Activated CD4-positive, alpha-beta memory T cell treated with anti-CD3 and anti-CD28 coated beads, Interleukin-2, amount 10 ng/mL, durations not matched to agents 7 days and 5 days (primary cell): ENCODE results near the gene MYO3B. TPM values are rescaled to one million over a fixed set of nuclear protein-coding genes. Genes with fewer than 3 reads are reported as not detected.

Experiments used
- CTCF ChIA-PET: fragments of 350-600 bp; sonication (Branson Sonifier 250); formaldehyde crosslinking; loops from one replicate; lab custom pipeline; 2021; ENCODE audit warnings: antibody characterized with exemption, inconsistent platforms; lab: Charles Lee
- POLR2A ChIA-PET: fragments of 350-600 bp; sonication (Branson Sonifier 250); formaldehyde crosslinking; loops from one replicate; lab custom pipeline; 2021; ENCODE audit warnings: antibody characterized with exemption; lab: Charles Lee
- DNase-seq: peaks from one replicate; pipeline ENCODE4 v3.0.0-alpha.2; 2020
- H3K27ac Mint-ChIP-seq: one replicate; pipeline ENCODE4 v1.8.0; 2021; ENCODE audit warnings: mild to moderate bottlenecking, mixed read lengths
- H3K27me3 Mint-ChIP-seq: one replicate; pipeline ENCODE4 v1.8.0; 2021; ENCODE audit warnings: mixed read lengths
- H3K36me3 Mint-ChIP-seq: one replicate; pipeline ENCODE4 v1.8.0; 2021; ENCODE audit warnings: low read depth, mixed read lengths
- H3K4me1 Mint-ChIP-seq: one replicate; pipeline ENCODE4 v1.8.0; 2021; ENCODE audit warnings: mixed read lengths
- H3K4me3 Mint-ChIP-seq: one replicate; pipeline ENCODE4 v1.8.0; 2021; ENCODE audit warnings: mild to moderate bottlenecking, mixed read lengths
- H3K9me3 Mint-ChIP-seq: one replicate; pipeline ENCODE4 v1.8.0; 2021; ENCODE audit warnings: mixed read lengths
- total RNA-seq, 2 experiments: library from RNA; stranded (reverse); gene quantifications; one replicate each; pipeline ENCODE4 v1.2.3, GENCODE V29; 2021

The MYO3B gene
- total RNA-seq, 2 experiments from 2014 or later, result 0.18 to 0.38 TPM

DNA sequence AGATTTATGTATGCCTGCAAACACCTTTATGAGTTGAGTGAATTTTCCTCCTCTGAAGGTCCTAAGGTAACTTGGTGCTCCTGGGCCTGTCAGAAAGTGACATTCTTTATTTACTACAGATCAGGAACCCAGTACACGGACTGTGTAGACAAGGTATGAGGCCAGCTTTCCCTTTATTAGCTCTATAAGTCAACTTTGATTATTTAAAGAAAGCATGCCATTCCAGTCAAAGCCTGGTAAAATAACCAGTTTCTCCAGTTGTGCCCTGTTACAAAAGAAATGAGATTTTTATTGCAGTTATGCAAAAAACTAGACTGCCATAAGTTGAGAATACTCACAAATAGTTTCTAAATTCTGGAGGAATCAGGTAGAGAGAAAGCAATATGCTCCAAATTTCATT is 271.1 kb downstream of the MYO3B start:
- ChIA-PET POLR2A (no interaction called here), CTCF (interaction anchor here (2.0 kb wide), 1 partner anchor 40 kb away, joined by 5 read pairs; no protein-coding TSS in a partner anchor)
- Mint-ChIP-seq H3K36me3 (no peaks in the 10 kb centered on the region), H3K4me3 (no peak overlapping the region), H3K4me1 (no peaks in the 10 kb centered on the region), H3K9me3 (no peaks in the 10 kb centered on the region), H3K27ac (no peak overlapping the region), H3K27me3 (peaks cover 7% of the 10 kb centered on the region)
- no peak for DNase-seq

DNA sequence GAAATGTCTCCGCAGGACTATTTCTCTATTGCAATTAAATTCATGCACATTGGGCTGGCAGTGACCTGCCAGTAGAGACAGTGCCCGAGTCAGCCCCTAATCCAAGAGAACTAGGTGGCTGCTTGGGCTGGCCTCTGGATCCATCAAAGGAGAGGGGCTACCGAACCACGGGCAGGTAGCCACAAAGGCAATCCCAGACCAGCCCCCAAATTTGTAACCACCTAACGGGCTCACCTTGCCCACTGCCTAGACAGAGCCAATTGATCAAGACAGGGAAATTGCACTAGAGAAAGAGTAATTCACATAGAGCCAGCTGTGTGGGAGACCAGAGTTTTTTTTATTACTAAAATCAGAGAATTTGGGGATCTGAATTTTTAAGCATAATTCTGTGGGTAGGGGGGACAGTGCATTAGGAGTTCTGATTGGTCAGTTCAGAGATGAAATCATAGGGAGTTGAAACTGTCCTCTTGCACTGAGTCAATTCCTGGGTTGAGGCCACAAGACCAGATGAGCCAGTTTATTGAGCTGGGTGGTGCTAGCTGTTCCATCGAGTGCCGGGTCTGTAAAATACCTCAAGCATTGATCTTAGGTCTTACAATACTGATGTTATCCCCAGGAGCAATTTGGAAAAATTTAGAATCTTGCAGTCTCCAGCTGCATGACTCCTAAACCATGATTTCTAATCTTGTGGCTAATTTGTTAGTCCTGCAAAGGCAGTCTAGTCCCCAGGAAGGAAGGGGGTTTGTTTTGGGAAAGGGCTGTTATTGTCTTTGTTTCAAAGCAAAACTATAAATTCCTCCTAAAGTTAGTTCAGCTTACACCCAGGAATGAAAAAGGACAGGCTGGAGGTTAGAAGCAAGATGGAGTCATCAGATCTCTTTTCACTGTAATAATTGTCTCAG is 276.8 kb downstream of the MYO3B start:
- H3K36me3 Mint-ChIP-seq, result no peaks in the 10 kb centered on the region
- H3K9me3 Mint-ChIP-seq, result no peaks in the 10 kb centered on the region
- peaks cover 3% of the 10 kb centered on the region for H3K27me3 Mint-ChIP-seq
- no peak for DNase-seq
- no peak overlapping the region for H3K27ac Mint-ChIP-seq
- POLR2A ChIA-PET, result no interaction called here
- CTCF ChIA-PET, result no interaction called here
- H3K4me3 Mint-ChIP-seq, result no peak overlapping the region
- H3K4me1 Mint-ChIP-seq, result no peaks in the 10 kb centered on the region

DNA sequence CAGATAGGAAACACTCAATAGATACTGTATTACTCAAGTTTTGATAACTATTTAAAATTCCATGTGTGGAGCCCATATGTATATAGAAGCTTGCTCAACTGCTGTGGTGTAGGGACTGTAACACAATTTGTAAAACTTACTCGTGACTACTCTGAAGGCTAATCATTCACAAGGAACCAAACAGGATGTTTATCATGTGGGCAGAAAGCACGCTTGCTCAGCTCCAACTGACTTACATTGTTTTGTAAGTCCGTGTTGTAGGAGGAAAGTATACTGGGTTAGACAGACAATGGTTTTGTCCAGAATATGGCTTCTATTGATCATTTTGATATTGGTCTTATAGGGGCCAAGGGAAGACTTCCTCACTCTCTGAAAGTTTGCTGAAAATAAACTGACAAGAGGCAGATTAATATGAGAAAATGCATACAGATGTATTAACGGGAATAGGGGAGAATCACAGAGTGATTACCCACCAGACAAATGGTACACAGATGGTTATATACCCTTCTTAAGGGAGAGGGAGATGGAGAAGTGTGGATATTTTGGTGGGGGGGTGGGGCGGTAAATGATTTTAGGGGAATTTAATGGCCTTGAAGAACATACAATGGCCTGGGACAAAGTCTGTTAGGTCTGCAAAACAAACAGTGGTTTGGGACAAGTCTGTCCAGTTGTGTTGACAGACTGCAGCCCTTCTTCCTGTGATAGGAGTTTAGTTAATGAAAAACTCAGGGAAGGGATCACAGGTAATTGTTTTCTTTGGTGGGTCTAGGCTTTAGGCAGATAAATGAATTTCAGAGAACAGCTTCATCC is 277.9 kb downstream of the MYO3B start:
- ChIA-PET CTCF (no interaction called here), POLR2A (no interaction called here)
- Mint-ChIP-seq H3K36me3 (no peaks in the 10 kb centered on the region), H3K9me3 (no peaks in the 10 kb centered on the region), H3K4me1 (no peaks in the 10 kb centered on the region), H3K4me3 (no peak overlapping the region), H3K27me3 (peaks cover 2% of the 10 kb centered on the region), H3K27ac (no peak overlapping the region)
- DNase-seq, result no peak

DNA sequence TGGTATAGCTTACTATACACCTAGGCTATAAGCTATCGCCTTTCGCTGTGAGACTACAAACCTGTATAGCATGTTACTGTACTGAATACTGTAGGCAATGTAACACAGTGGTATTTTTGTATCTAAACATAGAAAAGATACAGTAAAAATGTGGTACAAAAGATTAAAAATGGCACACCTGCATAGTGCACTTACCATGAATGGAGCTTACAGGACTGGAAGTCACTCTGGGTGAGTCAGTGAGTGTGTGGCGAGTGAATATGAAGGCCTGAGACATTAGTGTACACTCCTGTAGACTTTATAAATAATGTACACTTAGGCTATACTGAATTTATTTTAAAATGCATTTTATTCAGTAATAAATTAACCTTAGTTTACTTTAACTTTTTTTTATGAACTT is 279.0 kb downstream of the MYO3B start:
- no peak overlapping the region for H3K4me3 Mint-ChIP-seq
- H3K27me3 Mint-ChIP-seq, result no peaks in the 10 kb centered on the region
- POLR2A ChIA-PET, result no interaction called here
- H3K9me3 Mint-ChIP-seq, result no peaks in the 10 kb centered on the region
- no peaks in the 10 kb centered on the region for H3K36me3 Mint-ChIP-seq
- DNase-seq, result no peak
- H3K27ac Mint-ChIP-seq, result no peak overlapping the region
- H3K4me1 Mint-ChIP-seq, result no peaks in the 10 kb centered on the region
- CTCF ChIA-PET, result no interaction called here

DNA sequence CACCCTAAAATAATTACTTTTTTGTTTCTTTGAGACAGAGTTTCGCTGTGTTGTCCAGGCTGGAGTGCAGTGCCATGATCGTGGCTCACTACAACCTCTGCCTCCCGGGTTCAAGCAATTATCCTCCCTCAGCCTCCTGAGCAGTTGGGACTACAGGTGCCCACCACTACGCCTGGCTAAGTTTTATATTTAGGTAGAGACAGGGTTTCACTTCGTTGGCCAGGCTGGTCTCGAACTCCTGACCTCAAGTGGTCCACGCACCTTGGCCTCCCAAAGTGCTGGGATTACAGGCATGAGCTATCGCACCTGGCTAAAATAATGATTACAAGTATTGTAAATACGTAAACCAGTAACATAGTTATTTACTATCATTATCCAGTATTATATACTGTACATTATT is 279.8 kb downstream of the MYO3B start:
- Mint-ChIP-seq H3K9me3 (no peaks in the 10 kb centered on the region), H3K36me3 (no peaks in the 10 kb centered on the region), H3K27ac (no peak overlapping the region), H3K4me3 (no peak overlapping the region), H3K4me1 (no peaks in the 10 kb centered on the region), H3K27me3 (peaks cover 3% of the 10 kb centered on the region)
- ChIA-PET POLR2A (no interaction called here), CTCF (no interaction called here)
- no peak for DNase-seq

DNA sequence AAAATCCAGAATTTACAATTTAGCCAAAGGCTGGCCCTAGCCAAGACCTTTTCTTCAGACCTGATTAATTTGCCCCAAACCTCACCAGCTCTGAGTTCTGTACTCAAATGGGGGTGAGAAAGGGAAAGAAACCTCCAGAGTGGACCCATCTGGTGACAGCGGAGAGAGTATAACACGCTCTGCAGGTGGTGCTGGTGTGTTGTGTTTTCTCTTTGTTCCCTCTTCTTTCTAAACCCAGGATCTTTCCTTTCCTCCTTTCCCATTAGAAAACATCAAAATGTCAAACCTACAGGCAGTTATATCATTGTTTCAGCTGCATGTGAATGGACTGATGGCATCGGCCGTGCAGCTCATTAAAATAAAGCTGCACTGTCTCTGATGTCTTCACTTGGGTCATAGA is 283.9 kb downstream of the MYO3B start:
- Mint-ChIP-seq H3K4me3 (no peak overlapping the region), H3K36me3 (no peaks in the 10 kb centered on the region), H3K4me1 (no peaks in the 10 kb centered on the region), H3K9me3 (no peaks in the 10 kb centered on the region), H3K27ac (no peak overlapping the region), H3K27me3 (peaks cover 3% of the 10 kb centered on the region)
- DNase-seq, result no peak
- ChIA-PET POLR2A (no interaction called here), CTCF (no interaction called here)

DNA sequence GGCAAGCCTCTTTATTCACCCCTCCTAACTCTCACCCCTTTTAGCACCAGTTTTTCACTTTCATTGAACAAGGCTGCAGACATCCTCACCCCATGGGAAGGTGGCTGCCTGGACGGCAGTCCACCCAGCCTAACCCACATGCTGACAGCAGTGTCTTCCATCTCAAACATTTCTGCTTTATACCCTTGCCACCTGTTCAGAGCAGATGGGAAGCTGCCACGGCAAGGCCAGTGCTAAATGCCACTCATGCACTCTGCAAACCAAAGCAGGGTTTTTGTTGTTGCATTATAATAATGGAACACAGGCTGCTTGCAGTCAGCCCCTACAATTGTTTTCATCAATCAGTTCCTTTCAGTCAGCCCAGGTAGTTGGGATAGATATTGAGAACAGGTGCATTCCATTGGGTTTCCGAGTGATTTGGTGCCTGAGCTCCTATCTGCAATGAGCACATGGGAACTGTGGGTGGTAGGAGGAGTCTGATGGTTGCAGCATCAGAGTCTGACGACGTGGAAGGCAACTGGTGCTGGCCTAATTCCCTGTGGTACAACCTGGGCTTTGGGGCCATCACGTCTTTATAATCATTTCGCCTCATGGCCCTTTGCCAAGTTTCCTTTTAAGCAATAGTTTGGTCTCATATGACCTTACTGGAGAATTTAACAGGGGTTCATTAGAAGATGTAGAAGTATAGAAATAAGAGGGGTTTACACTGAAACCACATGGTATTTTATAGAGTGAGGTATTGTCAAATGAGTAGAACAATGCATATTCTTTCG is 284.7 kb downstream of the MYO3B start:
- ChIA-PET CTCF (no interaction called here), POLR2A (no interaction called here)
- H3K36me3 Mint-ChIP-seq, result no peaks in the 10 kb centered on the region
- H3K4me3 Mint-ChIP-seq, result no peak overlapping the region
- no peaks in the 10 kb centered on the region for H3K9me3 Mint-ChIP-seq
- no peaks in the 10 kb centered on the region for H3K4me1 Mint-ChIP-seq
- peaks cover 3% of the 10 kb centered on the region for H3K27me3 Mint-ChIP-seq
- no peak overlapping the region for H3K27ac Mint-ChIP-seq
- no peak for DNase-seq

DNA sequence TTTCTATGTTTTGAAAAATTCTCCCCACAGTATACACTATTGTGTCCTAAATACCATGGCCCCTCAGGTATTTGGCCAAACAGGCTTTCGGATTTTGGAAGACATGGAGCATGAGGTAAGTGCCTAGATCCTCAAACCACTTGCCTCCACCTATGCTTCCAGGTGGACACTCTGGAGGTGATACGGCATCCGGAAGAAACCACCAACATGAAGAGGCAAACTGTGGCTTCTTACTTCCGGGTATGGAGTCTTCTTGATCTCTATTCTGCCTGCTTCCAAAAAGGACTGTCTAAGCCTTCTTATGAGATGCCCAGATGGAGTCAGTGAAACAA is 285.2 kb downstream of the MYO3B start:
- Mint-ChIP-seq H3K36me3 (no peaks in the 10 kb centered on the region), H3K27ac (no peak overlapping the region), H3K9me3 (no peaks in the 10 kb centered on the region), H3K4me1 (no peaks in the 10 kb centered on the region), H3K4me3 (no peak overlapping the region), H3K27me3 (peaks cover 3% of the 10 kb centered on the region)
- ChIA-PET CTCF (no interaction called here), POLR2A (no interaction called here)
- DNase-seq, result no peak

DNA sequence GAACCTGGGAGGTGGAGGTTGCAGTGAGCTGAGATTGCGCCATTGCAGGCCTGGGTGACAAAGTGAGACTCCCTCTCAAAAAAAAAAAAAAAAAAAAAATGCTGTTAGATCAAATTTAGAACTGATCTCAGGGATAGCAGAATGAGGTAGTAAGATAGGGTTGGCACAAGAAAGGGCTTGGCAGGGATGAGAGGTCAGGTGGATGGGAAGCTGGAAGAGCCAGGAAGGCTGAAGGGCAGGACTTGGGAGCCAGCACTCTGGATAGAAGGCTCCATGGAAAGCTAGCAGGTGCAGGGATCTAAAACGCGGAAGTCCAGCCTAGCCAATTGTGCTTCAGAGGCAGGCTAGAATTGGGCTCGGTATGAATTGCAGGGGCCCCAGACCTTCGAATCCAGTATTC is 286.3 kb downstream of the MYO3B start:
- H3K4me3 Mint-ChIP-seq, result no peak overlapping the region
- H3K9me3 Mint-ChIP-seq, result no peaks in the 10 kb centered on the region
- H3K4me1 Mint-ChIP-seq, result no peaks in the 10 kb centered on the region
- POLR2A ChIA-PET, result no interaction called here
- peaks cover 3% of the 10 kb centered on the region for H3K27me3 Mint-ChIP-seq
- no peaks in the 10 kb centered on the region for H3K36me3 Mint-ChIP-seq
- CTCF ChIA-PET, result no interaction called here
- no peak for DNase-seq
- no peak overlapping the region for H3K27ac Mint-ChIP-seq

DNA sequence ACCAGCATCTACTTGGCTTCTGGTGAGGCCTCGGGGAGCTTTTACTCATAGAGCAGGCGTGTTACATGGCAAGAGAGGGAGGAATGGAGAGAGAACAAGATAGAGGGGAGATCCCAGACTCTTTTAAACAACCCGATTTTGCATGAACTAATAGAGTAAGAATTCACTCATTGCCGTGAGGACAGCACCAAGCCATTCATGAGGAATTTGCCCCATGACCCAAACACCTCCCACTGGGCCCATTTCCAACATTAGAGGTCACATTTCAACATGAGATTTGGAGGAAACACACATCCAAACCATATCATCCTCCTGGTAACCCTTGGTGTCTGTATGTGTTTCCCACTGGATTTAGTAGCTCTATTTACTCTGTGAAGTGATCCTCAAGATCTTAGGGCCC is 287.3 kb downstream of the MYO3B start:
- H3K27ac Mint-ChIP-seq, result no peak overlapping the region
- no peaks in the 10 kb centered on the region for H3K36me3 Mint-ChIP-seq
- H3K27me3 Mint-ChIP-seq, result peaks cover 3% of the 10 kb centered on the region
- POLR2A ChIA-PET, result no interaction called here
- no peaks in the 10 kb centered on the region for H3K9me3 Mint-ChIP-seq
- no peak for DNase-seq
- H3K4me3 Mint-ChIP-seq, result no peak overlapping the region
- CTCF ChIA-PET, result interaction anchor here (0.6 to 0.7 kb wide), 2 partner anchors 91 to 100 kb away, joined by 3 to 4 read pairs; no protein-coding TSS in a partner anchor
- no peaks in the 10 kb centered on the region for H3K4me1 Mint-ChIP-seq

DNA sequence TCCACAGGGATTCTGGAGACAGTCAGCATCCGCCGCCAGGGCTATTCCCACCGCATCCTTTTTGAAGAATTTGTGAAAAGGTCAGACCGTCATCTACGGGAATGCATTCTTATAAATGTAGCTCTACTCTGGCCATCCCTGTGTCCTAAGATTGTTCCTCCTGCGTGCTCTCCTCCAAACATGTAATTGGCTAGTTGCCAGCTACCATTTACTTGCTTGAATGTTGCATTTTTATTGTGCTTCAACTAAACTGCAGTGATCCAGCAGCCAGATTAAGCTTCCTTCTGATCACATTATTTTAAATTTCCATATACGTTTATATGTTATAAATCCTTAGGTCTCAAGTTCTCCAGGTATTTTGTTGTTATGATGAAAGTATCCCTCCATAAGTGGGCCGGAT is 288.7 kb downstream of the MYO3B start:
- H3K4me1 Mint-ChIP-seq, result no peaks in the 10 kb centered on the region
- no peaks in the 10 kb centered on the region for H3K36me3 Mint-ChIP-seq
- H3K27ac Mint-ChIP-seq, result no peak overlapping the region
- H3K4me3 Mint-ChIP-seq, result no peak overlapping the region
- peaks cover 3% of the 10 kb centered on the region for H3K27me3 Mint-ChIP-seq
- H3K9me3 Mint-ChIP-seq, result no peaks in the 10 kb centered on the region
- ChIA-PET CTCF (no interaction called here), POLR2A (no interaction called here)
- DNase-seq, result no peak

DNA sequence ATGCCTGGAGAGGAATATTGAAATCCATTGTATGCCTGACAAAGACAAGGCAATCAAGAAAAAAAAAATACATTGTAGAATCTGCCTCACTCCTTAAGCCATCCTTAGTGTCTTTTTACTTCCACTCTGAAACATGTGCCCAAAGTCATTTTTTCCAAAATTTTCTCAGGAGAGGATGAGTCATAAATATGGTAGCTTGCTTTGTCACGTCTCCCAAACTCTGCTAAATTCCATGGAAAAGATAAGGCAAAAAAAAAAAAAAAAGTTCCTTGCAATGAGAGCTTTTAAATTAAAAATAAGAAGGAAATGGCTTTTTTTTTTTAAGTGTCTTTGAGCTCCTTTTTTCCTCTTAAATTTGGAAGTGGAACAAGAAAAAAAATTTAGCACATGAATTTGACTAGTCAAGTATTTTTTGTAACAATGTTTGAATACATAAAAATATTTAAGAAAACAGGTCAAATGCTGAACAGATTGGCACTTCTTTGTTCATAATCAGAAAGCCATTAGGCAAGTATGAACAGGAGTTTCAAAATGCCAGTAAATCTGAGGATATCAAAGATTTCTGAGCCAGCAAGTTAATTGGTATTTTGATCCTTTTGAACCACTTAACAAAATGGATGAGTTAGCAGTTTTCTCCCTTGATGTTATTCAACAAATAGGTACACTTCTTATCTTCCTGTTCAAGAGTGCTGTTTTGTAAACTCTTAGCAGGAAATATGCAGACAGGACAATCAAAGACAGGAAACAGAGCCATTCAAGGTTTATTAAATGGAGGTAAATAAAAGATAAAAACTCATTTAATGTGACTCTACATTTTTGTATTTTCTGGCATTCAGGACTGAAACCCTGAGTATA is 289.8 kb downstream of the MYO3B start:
- CTCF ChIA-PET, result interaction anchor here (0.6 kb wide), 1 partner anchor 1784 kb away, joined by 3 read pairs; no protein-coding TSS in a partner anchor
- H3K27ac Mint-ChIP-seq, result no peak overlapping the region
- no peaks in the 10 kb centered on the region for H3K36me3 Mint-ChIP-seq
- H3K9me3 Mint-ChIP-seq, result no peaks in the 10 kb centered on the region
- no peak overlapping the region for H3K4me3 Mint-ChIP-seq
- H3K4me1 Mint-ChIP-seq, result no peaks in the 10 kb centered on the region
- POLR2A ChIA-PET, result no interaction called here
- no peak for DNase-seq
- H3K27me3 Mint-ChIP-seq, result no peaks in the 10 kb centered on the region
